GM19452 (cell line): ENCODE measurements around the gene SUPT5H.

Experiments used
- ATAC-seq: cut with Tn5 transposase; IDR thresholded peaks from one replicate; pipeline ENCODE4 v1.9.1; 2021; ENCODE audit not compliant: unreplicated experiment

Gene SUPT5H

DNA sequence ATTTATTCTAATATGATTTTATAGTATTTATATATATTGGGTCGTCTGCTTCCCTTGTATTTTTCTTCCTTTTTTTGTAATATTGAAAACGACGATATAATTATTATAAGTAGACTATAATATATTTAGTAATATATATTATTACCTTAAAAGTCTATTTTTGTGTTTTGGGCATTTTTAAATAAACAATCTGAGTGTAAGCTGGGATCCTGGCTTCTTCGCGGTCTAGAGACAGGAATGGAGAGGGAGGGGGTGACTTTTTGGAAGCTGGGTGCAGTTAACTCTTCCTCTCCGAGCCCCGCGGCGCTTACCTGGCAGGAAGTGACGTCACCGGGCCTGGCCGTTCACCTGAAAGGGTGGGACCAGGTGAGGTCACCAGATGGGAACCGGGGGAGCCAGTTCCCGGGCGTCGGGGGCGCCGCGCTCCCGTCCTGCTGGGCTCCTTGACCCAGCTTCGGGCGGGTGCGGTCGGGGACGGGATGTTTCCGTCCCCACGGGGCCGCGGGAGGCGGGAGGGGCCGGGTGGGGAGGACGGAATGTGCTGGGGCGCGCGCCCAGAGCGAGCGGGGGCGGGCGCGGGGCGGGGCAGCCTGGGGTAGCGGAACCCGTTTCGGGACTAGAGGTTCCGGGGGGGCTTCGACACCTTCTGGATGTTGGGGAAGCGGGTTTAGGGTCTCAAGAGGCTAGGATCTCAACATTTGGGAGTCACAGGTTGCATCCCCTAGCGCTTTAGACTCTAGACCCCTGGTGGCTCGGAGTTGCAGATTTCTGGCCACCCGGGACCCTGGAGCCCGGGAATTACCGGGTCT lies 36.0 kb upstream of the SUPT5H start:
- no peak for ATAC-seq

DNA sequence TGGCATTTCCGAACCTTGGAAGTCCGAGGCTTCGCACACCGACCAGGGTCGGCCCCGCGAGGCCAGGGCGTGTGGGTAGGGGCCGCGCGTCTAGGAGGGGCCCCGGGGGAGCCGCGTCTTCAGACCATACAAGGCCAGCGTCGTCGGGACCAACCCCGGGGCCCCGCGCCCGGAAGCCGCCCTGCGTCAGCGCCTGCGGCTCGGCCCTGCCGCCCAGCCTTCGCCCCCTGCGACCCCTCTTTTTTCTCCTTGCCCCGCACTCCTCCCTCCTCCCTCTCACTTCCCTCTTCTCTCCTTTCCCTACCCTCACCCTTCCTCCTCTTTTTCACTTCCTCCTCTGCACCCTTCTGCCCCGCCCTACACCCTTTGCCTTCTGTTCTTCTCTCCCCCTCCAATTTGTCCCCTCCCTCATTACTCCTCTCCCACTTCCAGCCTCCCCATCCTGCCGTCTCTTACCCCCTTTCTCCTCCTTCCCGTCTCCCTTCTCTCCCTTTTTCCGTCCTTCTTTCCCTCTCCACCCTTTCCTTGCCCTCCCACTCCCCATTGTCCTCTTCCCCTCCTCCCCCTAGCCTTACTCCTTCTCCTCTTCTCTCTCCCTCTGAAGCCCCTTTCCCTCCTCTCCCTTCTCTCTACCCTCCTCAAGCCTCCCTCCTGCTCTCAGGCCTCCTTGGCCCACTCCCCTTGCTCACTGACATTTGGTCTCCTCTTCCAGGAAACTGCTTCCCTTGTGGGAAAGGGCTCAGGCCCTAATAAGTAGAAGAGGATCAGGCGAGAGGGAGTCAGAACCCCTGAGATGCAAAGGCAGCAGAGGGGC lies 35.2 kb upstream of the SUPT5H start:
- ATAC-seq = no peak

DNA sequence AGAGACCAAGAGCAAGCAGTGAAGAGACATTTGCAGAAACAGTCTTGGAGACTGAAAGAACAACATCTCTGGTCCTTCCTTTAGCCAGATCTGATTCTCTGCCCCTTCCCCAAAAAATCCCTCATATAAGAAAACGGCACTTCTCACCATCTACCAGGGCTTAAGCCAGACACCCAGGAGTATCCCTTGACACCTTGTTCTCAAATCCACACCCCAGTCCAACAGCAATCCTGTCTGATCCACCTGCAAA lies 34.6 kb upstream of the SUPT5H start:
- ATAC-seq = no peak

GRCh38 chr19:39411081-39411831 lies 34.1 kb upstream of the SUPT5H start:
- ATAC-seq = no peak

DNA sequence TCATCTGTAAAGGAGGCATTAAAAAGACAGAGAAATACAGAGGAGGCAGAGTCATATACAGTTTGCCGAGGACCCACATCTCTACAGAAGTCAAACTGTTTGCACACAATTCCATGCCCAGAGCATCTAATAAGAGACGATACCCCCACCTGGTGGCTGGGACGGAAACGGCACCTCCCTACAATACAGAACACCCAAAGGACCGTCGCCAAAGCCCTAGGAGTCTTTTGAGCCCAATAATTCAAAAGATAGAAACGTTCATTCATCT lies 33.6 kb upstream of the SUPT5H start:
- ATAC-seq = peak; percentile 29

DNA sequence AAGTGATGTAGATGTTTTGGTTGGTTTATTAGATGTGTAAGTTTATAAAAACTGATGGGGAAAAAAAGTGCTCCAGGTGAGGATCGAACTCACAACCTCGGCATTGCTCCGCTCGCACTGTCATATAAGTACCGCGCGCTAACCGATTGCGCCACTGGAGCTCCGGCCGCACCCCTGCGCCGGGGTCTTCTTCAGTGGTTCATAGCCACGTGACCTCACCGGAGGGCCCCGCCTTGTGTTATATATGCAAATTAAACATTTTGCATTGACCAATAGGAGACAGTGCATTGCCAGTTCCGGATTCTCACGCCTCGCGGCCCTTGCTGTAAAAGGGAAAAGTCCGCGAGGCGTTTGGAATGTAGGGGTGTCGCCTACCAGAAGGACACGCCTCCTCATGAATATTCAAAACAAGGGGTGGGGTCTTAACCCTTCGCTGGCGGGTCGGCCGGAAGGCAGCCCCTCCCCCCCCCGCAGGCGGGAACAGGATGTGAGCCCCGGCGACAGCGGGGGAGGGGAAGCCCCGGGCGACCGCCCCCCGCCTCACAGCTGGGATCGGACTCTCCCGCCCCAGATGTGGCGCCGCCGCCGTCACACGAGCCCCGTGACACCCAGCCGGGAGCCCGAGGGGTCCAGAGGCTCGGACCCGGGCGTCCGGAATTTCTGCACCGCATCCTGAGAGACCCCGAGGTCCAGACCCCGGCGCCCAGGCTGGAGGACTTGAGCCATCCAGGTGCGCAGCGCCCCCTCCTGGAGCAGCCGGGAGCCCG lies 33.1 kb upstream of the SUPT5H start, which contains the start of gene PLEKHG2:
Gene PLEKHG2 (plus strand): TSS at position 570 of the 767 bp plus-strand sequence. CDS start 1,418 bp downstream, outside the sequence.
- ATAC-seq = peak; percentile 54

- no peak for ATAC-seq
These were observed 32.5 kb upstream of the SUPT5H start for GRCh38 chr19:39412867-39413271.

DNA sequence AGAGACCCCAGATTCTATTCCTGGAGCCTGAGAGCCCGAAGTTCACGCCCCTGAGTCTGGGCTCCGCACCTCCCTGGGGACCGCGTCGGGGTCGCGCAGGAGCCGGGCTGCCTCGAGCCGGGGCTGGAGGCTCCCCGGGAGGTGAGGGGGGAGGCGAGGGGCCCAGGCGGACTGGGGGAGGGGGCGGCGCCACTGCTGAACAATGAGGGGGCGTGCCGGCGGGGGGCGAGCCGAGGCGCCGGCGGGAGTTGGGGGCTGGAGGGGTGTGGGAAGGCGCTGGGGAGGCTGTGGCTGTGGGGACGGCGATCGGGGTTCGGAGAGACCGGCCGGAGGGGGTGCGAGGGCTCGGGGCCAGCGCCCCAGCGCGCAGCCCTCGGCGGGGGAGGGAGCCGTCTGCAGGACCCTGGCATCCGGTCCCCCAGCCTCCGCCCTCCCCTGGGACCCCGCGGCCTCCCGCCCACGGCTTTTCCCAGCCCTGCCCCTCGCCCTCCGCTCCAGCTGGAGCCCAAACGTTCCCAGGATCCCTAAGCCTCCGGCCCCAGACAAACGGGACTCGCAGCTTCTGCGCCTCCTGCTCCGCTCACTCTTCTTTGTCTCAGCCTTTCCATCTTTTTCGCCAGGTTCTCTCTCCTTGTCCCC lies 32.0 kb upstream of the SUPT5H start:
- ATAC-seq = no peak

GRCh38 chr19:39413911-39414608 lies 31.3 kb upstream of the SUPT5H start:
- ATAC-seq = no peak

DNA sequence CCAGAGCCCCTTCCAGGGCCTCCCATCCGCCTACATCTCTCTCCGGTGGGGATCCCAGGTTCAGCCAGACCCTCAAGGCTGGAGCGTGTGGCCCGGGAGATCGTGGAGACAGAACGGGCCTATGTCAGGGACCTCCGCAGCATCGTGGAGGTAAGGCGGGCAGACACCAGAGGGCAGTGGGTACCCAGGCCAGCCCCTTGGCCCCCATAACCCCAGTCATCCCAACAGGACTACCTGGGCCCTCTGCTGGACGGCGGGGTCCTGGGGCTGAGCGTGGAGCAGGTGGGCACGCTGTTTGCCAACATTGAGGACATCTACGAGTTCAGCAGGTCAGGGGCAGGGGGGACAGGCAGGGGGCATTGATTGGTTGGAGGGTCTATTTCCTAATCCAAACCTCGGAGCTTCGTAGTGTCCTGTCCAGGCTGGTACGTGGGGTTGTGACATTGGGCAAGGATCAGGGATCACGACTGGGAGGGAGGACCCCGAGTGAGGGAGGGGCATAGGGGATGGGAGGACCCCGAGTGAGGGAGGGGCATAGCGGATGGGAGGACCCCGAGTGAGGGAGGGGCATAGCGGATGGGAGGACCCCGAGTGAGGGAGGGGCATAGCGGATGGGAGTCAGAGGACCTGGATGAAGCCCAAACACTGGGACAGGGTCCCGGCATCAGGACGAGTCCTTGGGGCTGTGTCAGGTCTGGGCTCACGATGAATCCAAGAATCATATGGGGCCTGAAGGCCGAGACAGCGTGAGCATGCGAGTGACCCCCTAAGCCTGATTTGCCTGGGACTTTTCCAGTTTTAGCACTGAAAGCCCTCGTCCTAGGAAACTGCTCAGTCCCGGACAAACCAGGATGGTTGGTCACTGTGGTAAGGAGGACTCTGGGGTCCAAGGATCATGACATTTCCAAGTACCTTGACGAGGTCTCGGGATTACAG lies 30.0 kb upstream of the SUPT5H start:
- no peak for ATAC-seq

- no peak for ATAC-seq
These were observed 28.9 kb upstream of the SUPT5H start for GRCh38 chr19:39416152-39417120.

GRCh38 chr19:39417463-39418181 lies 27.8 kb upstream of the SUPT5H start:
- no peak for ATAC-seq

DNA sequence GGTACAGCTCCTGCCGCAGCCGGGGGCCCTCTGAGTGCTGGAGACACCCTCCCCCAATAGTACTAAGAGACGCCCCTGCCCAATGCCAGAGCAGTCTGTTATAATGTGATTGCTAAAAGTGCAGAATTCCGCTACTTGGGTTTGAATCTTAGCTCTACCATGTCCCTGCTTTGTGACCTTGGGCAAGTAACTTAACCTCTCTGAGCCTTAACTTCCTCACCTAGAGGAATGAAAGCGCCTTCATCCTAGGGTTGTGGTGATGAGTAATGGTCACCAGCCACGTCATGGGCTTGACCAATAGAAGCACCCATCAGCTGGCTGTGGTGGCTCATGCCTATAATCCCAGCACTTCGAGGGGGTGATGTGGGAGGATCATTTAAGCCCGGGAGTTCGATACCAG lies 26.4 kb upstream of the SUPT5H start:
- ATAC-seq = no peak

GRCh38 chr19:39420769-39421168 lies 24.6 kb upstream of the SUPT5H start:
- ATAC-seq = no peak

GRCh38 chr19:39422020-39422419 lies 23.4 kb upstream of the SUPT5H start:
- ATAC-seq = no peak

- ATAC-seq = no peak
These were observed 21.9 kb upstream of the SUPT5H start for GRCh38 chr19:39423258-39424086.
